GM06990 (cell line): ENCODE data around the gene SELENOH.

Experiments
- DNase-seq: peaks from one replicate; pipeline ENCODE4 v3.0.0-alpha.2; 2011; ENCODE audit not compliant: insufficient read length; ENCODE audit errors: extremely low read depth
- H3K27me3 ChIP-seq: replicated peaks from 2 replicates; pipeline ENCODE4 v1.6.0; 2011; ENCODE audit warnings: low read length; ENCODE audit not compliant: control insufficient read depth, insufficient read depth
- H3K36me3 ChIP-seq: 2 replicates; pipeline ENCODE4 v1.5.1; 2011; ENCODE audit warnings: low read length; ENCODE audit not compliant: control insufficient read depth, insufficient read depth
- H3K4me3 ChIP-seq: replicated peaks from 2 replicates; pipeline ENCODE4 v1.5.1; 2011; ENCODE audit warnings: low read depth, mild to moderate bottlenecking, control low read depth, low read length
- CTCF ChIP-seq: IDR thresholded peaks from 2 replicates; pipeline ENCODE4 v1.5.1; 2011; ENCODE audit warnings: low read length, control low read depth, mild to moderate bottlenecking, inconsistent platforms; ENCODE audit not compliant: insufficient read depth, poor library complexity, severe bottlenecking

SELENOH gene

GRCh38 chr11:57777969-57778317, 36.7 kb downstream of the SELENOH start:
- Histone ChIP-seq H3K4me3 (no peak overlapping the region), H3K27me3 (no peaks in the 10 kb centered on the region), H3K36me3 (no peaks in the 10 kb centered on the region)
- DNase-seq: no peak
- no peak for TF ChIP-seq CTCF

GRCh38 chr11:57778318-57779037, 37.2 kb downstream of the SELENOH start:
- no peak overlapping the region for H3K4me3 ChIP-seq
- H3K36me3 ChIP-seq: no peaks in the 10 kb centered on the region
- no peak for TF ChIP-seq CTCF
- no peak for DNase-seq
- H3K27me3 ChIP-seq: no peaks in the 10 kb centered on the region

- no peak for DNase-seq
- Histone ChIP-seq H3K4me3 (no peak overlapping the region), H3K27me3 (no peaks in the 10 kb centered on the region), H3K36me3 (no peaks in the 10 kb centered on the region)
- no peak for TF ChIP-seq CTCF
Measured at GRCh38 chr11:57779276-57779675, 38.0 kb downstream of the SELENOH start.

- no peaks in the 10 kb centered on the region for H3K36me3 ChIP-seq
- H3K27me3 ChIP-seq: no peaks in the 10 kb centered on the region
- no peak for DNase-seq
- no peak for TF ChIP-seq CTCF
- no peak overlapping the region for H3K4me3 ChIP-seq
Measured at GRCh38 chr11:57781529-57781943, 40.2 kb downstream of the SELENOH start.

- Histone ChIP-seq H3K4me3 (no peak overlapping the region), H3K27me3 (no peaks in the 10 kb centered on the region), H3K36me3 (no peaks in the 10 kb centered on the region)
- no peak for TF ChIP-seq CTCF
- DNase-seq: peak; percentile 19
Measured at GRCh38 chr11:57785072-57785471, 43.8 kb downstream of the SELENOH start.

- Histone ChIP-seq H3K27me3 (no peaks in the 10 kb centered on the region), H3K4me3 (no peak overlapping the region), H3K36me3 (no peaks in the 10 kb centered on the region)
- no peak for TF ChIP-seq CTCF
- no peak for DNase-seq
Measured at GRCh38 chr11:57786436-57786835, 45.1 kb downstream of the SELENOH start.
